Skeletal muscle satellite cell (primary cell): ENCODE measurements around the gene PIM3.

Experiments used
- H3K27me3 ChIP-seq: 2 replicates; pipeline ENCODE4 v1.7.0; 2013; ENCODE audit warnings: low read length; ENCODE audit not compliant: control insufficient read depth, insufficient read depth
- H3K36me3 ChIP-seq: 2 replicates; pipeline ENCODE4 v1.7.0; 2013; ENCODE audit warnings: mild to moderate bottlenecking, control low read depth, low read length; ENCODE audit not compliant: insufficient read depth
- H3K4me1 ChIP-seq: 2 replicates; pipeline ENCODE4 v1.7.0; 2013; ENCODE audit warnings: low read length; ENCODE audit not compliant: control insufficient read depth, insufficient read depth
- H3K4me2 ChIP-seq: 2 replicates; pipeline ENCODE4 v1.7.0; 2013; ENCODE audit warnings: mild to moderate bottlenecking, low read length
- H3K4me3 ChIP-seq: 2 replicates; pipeline ENCODE4 v1.7.0; 2013; ENCODE audit warnings: low read length
- H3K9ac ChIP-seq: 2 replicates; pipeline ENCODE4 v1.7.0; 2013; ENCODE audit warnings: mild to moderate bottlenecking, low read depth, low read length, moderate library complexity
- H3K9me3 ChIP-seq: replicated peaks from 2 replicates; pipeline ENCODE4 v1.7.0; 2013; ENCODE audit warnings: mild to moderate bottlenecking, control low read depth, low read length

The PIM3 gene

GRCh38 chr22:49968831-49969661 lies 8.5 kb downstream of the PIM3 start:
- Histone ChIP-seq H3K27me3 (no peaks in the 10 kb centered on the region), H3K4me3 (no peak overlapping the region), H3K9me3 (no peaks in the 10 kb centered on the region), H3K36me3 (peaks cover 6% of the 10 kb centered on the region), H3K9ac (no peak overlapping the region), H3K4me1 (peaks cover 39% of the 10 kb centered on the region), H3K4me2 (no peak overlapping the region)

- no peak overlapping the region for H3K4me3 ChIP-seq
- H3K9me3 ChIP-seq, result no peaks in the 10 kb centered on the region
- H3K36me3 ChIP-seq, result no peaks in the 10 kb centered on the region
- no peak overlapping the region for H3K9ac ChIP-seq
- H3K4me1 ChIP-seq, result peaks cover 39% of the 10 kb centered on the region
- H3K27me3 ChIP-seq, result no peaks in the 10 kb centered on the region
- peak overlapping the region; percentile 86 for H3K4me2 ChIP-seq
Observed at GRCh38 chr22:49969751-49970527, 9.4 kb downstream of the PIM3 start.

DNA sequence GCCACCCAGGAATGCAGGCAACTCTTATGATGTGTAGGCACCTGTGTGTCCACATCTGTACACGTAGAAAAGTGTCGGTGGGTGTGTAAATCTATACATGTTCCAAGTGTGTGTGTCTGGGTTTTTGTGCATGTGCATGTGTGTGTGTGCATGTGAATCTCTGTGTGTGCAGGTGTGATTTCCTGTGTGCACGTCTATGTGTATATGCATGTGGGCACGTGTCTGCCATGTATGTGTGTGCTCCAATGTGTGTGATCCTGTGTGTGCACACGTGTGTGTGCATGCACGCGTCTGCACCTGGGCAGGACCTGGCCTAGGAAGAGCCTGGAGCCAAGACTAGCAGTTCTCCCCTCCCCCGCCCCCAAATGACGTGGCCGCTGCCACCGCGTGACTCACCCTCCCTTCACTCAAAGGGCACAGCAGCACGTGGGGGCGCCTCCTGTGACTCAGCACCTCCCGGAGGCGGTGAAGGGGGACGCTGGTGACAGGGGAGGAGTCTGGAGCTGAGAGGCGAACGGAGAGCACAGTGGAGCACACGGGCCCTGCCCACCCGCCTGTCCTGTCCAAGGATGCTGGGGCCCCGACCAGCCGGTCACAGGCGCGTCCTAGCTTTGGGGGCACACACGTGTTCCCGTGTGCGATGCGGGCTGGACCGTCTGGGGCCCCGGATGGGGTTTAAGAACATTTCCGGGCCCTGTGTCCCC lies 10.1 kb downstream of the PIM3 start:
- Histone ChIP-seq H3K4me2 (peak overlapping the region; percentile 86), H3K9me3 (no peaks in the 10 kb centered on the region), H3K27me3 (no peaks in the 10 kb centered on the region), H3K36me3 (no peaks in the 10 kb centered on the region), H3K4me1 (peaks cover 39% of the 10 kb centered on the region), H3K4me3 (peak overlapping the region; percentile 64), H3K9ac (peak overlapping the region; percentile 74)

DNA sequence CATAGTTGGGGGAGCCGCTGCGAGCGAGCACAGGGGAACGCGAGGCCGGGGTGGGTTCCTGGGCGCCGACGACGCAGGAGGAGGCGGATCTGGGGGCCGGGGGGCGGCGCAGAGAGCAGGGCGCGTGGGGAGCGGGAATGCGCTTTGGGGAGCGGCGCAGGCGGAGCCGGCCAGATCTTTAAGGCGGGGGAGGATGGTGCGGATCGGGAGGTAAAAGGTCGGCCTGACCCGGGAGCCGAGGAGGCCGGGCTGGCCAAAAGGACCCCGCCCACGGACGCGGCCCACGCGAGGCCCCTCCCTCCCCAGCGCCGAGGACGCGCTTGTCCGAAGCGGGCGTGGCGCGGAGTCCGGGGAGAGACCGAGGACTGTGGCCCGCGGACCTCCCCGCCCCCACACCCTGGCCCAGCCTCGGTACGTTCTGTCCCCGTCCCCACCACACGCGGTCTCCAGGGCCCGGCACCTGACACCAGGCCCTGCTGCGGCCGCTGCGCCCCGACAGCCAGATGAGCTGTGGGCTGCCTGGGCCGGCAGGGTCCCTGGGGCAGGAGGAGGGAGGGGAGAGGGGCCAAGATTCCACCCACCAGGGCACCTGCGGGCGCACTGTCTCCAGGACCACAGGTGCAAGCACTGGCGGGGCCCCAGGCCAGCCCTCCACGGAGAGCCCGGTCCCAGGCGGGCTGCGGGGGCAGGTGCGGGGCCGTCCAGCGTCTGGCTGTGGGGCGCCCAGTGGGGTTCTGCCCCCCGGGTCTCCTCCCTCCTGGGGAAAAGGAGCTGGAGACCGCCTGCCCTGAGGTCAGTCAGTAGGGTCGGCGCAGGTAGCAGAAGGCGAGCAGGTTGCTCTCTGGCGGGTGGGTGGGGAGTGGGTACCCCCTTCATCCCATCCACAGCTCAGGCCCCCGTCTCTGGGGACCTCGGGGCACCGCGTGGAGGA lies 10.9 kb downstream of the PIM3 start:
- Histone ChIP-seq H3K27me3 (no peaks in the 10 kb centered on the region), H3K9me3 (no peaks in the 10 kb centered on the region), H3K4me3 (peak overlapping the region; percentile 64), H3K9ac (peak overlapping the region; percentile 74), H3K4me1 (peaks cover 37% of the 10 kb centered on the region), H3K36me3 (no peaks in the 10 kb centered on the region), H3K4me2 (peak overlapping the region; percentile 86)

- H3K36me3 ChIP-seq, result no peaks in the 10 kb centered on the region
- H3K9me3 ChIP-seq, result no peaks in the 10 kb centered on the region
- H3K27me3 ChIP-seq, result no peaks in the 10 kb centered on the region
- H3K4me3 ChIP-seq, result no peak overlapping the region
- no peak overlapping the region for H3K9ac ChIP-seq
- H3K4me1 ChIP-seq, result peaks cover 28% of the 10 kb centered on the region
- H3K4me2 ChIP-seq, result no peak overlapping the region
Observed at GRCh38 chr22:49972163-49973017, 11.8 kb downstream of the PIM3 start.

DNA sequence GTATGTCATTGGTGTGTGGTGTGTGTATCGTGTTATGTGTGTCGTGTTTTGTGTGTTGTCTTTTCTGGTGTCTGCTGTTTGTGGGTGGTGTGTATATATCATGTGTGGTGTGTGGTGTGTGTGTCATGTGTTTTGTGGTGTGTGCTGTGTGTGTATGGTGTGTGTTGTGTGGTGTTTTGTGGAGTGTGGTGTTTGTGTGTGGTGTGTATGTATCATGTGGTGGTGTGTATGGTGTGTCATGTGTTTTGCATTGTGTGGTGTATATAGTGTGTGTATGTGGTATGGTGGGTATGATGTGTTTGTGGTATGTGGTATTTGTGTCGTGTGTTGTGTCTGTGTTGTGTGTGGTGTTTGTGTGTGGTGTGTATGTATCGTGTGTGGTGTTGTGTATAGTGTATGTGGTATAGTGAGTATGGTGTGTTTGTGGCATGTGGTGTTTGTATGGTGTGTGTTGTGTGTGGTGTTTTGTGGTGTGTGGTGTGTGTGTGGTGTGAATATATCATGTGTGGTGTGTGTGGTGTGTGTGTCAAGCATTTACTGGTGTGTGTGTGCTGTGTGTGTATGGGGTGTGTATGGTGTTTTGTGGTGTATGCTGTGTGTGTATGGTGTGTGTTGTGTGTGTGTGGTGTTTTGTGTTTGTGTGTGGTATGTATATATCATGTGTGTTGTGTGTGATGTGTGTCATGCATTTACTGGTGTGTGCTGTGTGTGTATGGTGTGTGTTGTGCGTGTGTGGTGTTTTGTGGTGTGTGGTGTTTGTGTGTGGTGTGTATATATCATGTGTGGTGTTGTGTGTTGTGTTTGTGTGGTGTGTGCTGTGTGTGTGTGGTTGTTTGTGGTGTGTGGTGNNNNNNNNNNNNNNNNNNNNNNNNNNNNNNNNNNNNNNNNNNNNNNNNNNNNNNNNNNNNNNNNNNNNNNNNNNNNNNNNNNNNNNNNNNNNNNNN lies 12.7 kb downstream of the PIM3 start:
- Histone ChIP-seq H3K4me2 (no peak overlapping the region), H3K4me3 (no peak overlapping the region), H3K27me3 (no peaks in the 10 kb centered on the region), H3K9ac (no peak overlapping the region), H3K4me1 (peaks cover 20% of the 10 kb centered on the region), H3K36me3 (no peaks in the 10 kb centered on the region), H3K9me3 (no peaks in the 10 kb centered on the region)

- Histone ChIP-seq H3K9ac (no peak overlapping the region), H3K27me3 (no peaks in the 10 kb centered on the region), H3K4me3 (no peak overlapping the region), H3K9me3 (peaks cover 5% of the 10 kb centered on the region), H3K36me3 (no peaks in the 10 kb centered on the region), H3K4me2 (no peak overlapping the region), H3K4me1 (peaks cover 10% of the 10 kb centered on the region)
Observed at GRCh38 chr22:49975543-49976389, 15.2 kb downstream of the PIM3 start.

DNA sequence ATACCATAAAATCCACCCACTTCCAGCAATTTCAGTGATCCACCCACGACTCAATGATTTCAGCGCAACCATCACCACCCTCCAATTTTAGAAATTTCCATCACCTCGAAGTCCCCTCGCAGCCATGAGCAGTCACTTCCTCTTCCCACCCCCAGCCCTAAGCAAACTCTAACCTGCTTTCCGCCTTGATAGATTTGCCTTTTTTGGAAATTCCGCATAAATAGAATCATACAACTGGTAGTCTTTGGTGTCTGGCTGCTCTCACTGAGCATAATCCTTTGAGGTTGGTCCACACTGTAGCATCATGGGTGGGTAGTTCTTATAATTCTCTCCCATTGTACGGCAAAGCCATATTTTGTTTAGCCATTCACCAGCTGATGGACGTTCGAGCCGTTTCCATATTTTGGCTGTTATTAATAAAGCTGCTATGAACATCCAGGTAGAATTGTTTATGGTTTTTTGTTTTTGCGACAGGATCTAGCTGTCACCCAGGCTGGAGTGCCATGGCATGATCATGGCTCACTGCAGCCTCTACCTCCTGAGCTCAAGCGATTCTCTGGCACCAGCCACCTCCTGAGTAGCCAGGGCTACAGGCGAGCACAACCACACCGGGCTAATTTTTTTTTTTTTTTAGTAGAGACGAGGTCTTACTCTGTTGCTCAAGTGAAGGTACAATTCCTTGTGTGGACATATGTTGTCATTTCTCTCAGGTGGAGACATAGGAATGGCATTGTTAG lies 16.0 kb downstream of the PIM3 start:
- no peak overlapping the region for H3K4me3 ChIP-seq
- no peaks in the 10 kb centered on the region for H3K27me3 ChIP-seq
- H3K9me3 ChIP-seq, result peaks cover 5% of the 10 kb centered on the region
- H3K4me1 ChIP-seq, result peaks cover 2% of the 10 kb centered on the region
- H3K9ac ChIP-seq, result no peak overlapping the region
- no peak overlapping the region for H3K4me2 ChIP-seq
- H3K36me3 ChIP-seq, result no peaks in the 10 kb centered on the region
